GM19397 (cell line): ENCODE data around the gene NFYC.

Experiments
- ATAC-seq: cut with Tn5 transposase; IDR thresholded peaks from one replicate; pipeline ENCODE4 v1.9.1; 2021; ENCODE audit warnings: mild to moderate bottlenecking, moderate library complexity; ENCODE audit not compliant: unreplicated experiment

Gene NFYC

GRCh38 chr1:40818264-40818961 lies 126.9 kb downstream of the NFYC start:
- ATAC-seq = peak; percentile 85

DNA sequence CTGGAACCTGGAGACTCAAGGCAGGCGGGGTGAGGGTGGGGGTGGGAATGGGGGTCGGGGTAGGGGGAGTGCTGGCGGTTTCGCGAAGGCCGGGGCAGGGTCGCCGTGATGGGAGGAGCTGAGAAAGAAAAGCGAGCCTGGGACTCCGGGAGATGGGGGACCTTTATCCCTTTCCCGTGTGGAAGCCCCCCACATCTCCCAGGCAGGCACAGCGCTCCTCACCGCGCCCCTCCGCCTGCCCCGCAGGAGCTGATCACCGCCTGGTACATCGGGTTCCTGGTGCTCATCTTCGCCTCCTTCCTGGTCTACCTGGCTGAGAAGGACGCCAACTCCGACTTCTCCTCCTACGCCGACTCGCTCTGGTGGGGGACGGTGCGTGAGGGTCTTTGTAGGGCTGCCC lies 127.6 kb downstream of the NFYC start:
- ATAC-seq = no peak

- no peak for ATAC-seq
Measured at GRCh38 chr1:40820251-40820797, 128.8 kb downstream of the NFYC start.
